Endothelial cell of umbilical vein (primary cell): Measurements from ENCODE around the gene PGBD5.

Experiments
- EZH2 ChIP-seq: IDR thresholded peaks from 2 replicates; pipeline ENCODE4 v1.6.1; 2012; ENCODE audit warnings: borderline replicate concordance, low read depth, mild to moderate bottlenecking, moderate library complexity, low read length, inconsistent platforms; ENCODE audit not compliant: severe bottlenecking
- FOS ChIP-seq: IDR thresholded peaks from 2 replicates; pipeline ENCODE4 v1.6.1; 2011; ENCODE audit warnings: mild to moderate bottlenecking, low read length, moderate library complexity, borderline replicate concordance; ENCODE audit not compliant: insufficient read depth
- GATA2 ChIP-seq: IDR thresholded peaks from 2 replicates; pipeline ENCODE4 v1.7.0; 2011; ENCODE audit warnings: low read depth, mild to moderate bottlenecking, moderate library complexity, mixed read lengths, low read length; ENCODE audit not compliant: insufficient read length, insufficient read depth
- JUN ChIP-seq: IDR thresholded peaks from 2 replicates; pipeline ENCODE4 v1.6.1; 2011; ENCODE audit warnings: borderline replicate concordance, low read depth; ENCODE audit not compliant: insufficient read length, insufficient read depth
- POLR2A ChIP-seq: IDR thresholded peaks from 2 replicates; pipeline ENCODE4 v1.6.1; 2012; ENCODE audit warnings: low read depth, mild to moderate bottlenecking, control low read depth, low read length
- POLR2AphosphoS5 ChIP-seq: IDR thresholded peaks from 2 replicates; pipeline ENCODE4 v1.6.1; 2012; ENCODE audit warnings: low read depth, mild to moderate bottlenecking, control low read depth, low read length, moderate library complexity; ENCODE audit not compliant: insufficient read depth
- TF ChIP-seq, protein P1 (sequence below), 2 donors: IDR thresholded peaks; 1 replicate in 1 of 2; 2 replicates in 1 of 2; pipeline ENCODE4 v1.5.1; 2011; ENCODE audit warnings: low read length in 2 of 2, mild to moderate bottlenecking in 2 of 2, moderate library complexity in 2 of 2, control low read depth in 1 of 2, inconsistent platforms in 1 of 2, low read depth in 1 of 2; ENCODE audit not compliant: insufficient read depth in 1 of 2; ENCODE audit errors: extremely low read depth in 1 of 2
- TF ChIP-seq, protein P2 (sequence below): IDR thresholded peaks from 2 replicates; pipeline ENCODE4 v1.6.1; 2011; ENCODE audit not compliant: insufficient read depth, insufficient read length

DNA sequence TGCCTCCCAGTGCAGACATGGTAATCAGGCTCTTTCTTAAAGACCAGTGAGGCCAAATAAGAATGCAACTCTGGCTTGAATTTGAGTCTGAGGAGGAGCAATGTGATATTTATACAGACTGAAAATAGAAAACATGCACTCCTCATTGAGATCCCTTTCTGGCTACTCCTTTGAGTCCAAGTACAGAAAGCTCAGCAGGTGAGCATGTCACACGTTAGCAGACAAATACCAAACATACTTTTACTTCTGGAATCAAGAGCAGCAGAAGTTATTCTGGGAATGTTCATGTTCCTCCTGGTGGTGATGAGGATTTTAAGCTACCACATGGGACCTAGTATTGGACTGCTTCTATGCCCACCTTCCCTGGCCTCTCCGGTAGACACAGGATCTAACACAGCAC lies 48.3 kb downstream of the PGBD5 start:
- TF ChIP-seq, protein P1, sequence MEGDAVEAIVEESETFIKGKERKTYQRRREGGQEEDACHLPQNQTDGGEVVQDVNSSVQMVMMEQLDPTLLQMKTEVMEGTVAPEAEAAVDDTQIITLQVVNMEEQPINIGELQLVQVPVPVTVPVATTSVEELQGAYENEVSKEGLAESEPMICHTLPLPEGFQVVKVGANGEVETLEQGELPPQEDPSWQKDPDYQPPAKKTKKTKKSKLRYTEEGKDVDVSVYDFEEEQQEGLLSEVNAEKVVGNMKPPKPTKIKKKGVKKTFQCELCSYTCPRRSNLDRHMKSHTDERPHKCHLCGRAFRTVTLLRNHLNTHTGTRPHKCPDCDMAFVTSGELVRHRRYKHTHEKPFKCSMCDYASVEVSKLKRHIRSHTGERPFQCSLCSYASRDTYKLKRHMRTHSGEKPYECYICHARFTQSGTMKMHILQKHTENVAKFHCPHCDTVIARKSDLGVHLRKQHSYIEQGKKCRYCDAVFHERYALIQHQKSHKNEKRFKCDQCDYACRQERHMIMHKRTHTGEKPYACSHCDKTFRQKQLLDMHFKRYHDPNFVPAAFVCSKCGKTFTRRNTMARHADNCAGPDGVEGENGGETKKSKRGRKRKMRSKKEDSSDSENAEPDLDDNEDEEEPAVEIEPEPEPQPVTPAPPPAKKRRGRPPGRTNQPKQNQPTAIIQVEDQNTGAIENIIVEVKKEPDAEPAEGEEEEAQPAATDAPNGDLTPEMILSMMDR (IDR thresholded peaks at IDR 0.05; ENCODE audit: extremely low read depth in 1 of 2, insufficient read depth in 1 of 2, low read depth in 1 of 2, low read length in 2 of 2): no peak
- TF ChIP-seq POLR2A (no peak), EZH2 (no peak), JUN (no peak), FOS (no peak), POLR2AphosphoS5 (no peak), GATA2 (no peak)
- TF ChIP-seq, protein P2, sequence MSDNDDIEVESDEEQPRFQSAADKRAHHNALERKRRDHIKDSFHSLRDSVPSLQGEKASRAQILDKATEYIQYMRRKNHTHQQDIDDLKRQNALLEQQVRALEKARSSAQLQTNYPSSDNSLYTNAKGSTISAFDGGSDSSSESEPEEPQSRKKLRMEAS: no peak
